Liver (tissue), 9 donors: ENCODE data around the gene CRIP1. TPM values are rescaled to one million over a fixed set of nuclear protein-coding genes. Genes with fewer than 3 reads are reported as not detected.

Experiments used
- DNase-seq: peaks from one replicate; pipeline ENCODE4 v3.0.0-alpha.2; 2017; ENCODE audit warnings: low spot score
- H3K27ac ChIP-seq, 2 donors: one replicate each; pipeline ENCODE4 v1.7.0; 2013; ENCODE audit warnings: inconsistent platforms in 2 of 2, low read length in 2 of 2, control low read depth in 1 of 2, low read depth in 1 of 2, mild to moderate bottlenecking in 1 of 2
- H3K27me3 ChIP-seq, 4 donors: one replicate each; pipeline versions ENCODE4 v1.6.1 to v1.7.0; 2013; ENCODE audit warnings: low read length in 3 of 4, inconsistent platforms in 1 of 4, mild to moderate bottlenecking in 1 of 4, moderate library complexity in 1 of 4; ENCODE audit not compliant: control insufficient read depth in 4 of 4, insufficient read depth in 4 of 4
- H3K36me3 ChIP-seq, 4 donors: one replicate each; pipeline versions ENCODE4 v1.6.1 to v1.7.0; 2013; ENCODE audit warnings: low read length in 3 of 4, mild to moderate bottlenecking in 3 of 4, low read depth in 1 of 4, moderate library complexity in 1 of 4; ENCODE audit not compliant: control insufficient read depth in 4 of 4, insufficient read depth in 3 of 4
- H3K4me1 ChIP-seq, 4 donors: one replicate each; pipeline versions ENCODE4 v1.6.1 to v1.7.0; 2013; ENCODE audit warnings: low read length in 3 of 4, mild to moderate bottlenecking in 3 of 4, moderate library complexity in 1 of 4; ENCODE audit not compliant: control insufficient read depth in 4 of 4, insufficient read depth in 4 of 4
- H3K4me3 ChIP-seq, 3 donors: one replicate each; pipeline versions ENCODE4 v1.6.1 to v1.7.0; 2013; ENCODE audit warnings: low read length in 3 of 3, control low read depth in 1 of 3, low read depth in 1 of 3, mild to moderate bottlenecking in 1 of 3
- H3K9ac ChIP-seq, 2 donors: one replicate each; pipeline ENCODE4 v1.7.0; 2013; ENCODE audit warnings: low read length in 2 of 2, mild to moderate bottlenecking in 2 of 2, moderate library complexity in 2 of 2, control low read depth in 1 of 2, low read depth in 1 of 2
- H3K9me3 ChIP-seq, 4 donors: one replicate each; pipeline versions ENCODE4 v1.6.1 to v1.7.0; 2013; ENCODE audit warnings: low read length in 3 of 4; ENCODE audit not compliant: control insufficient read depth in 4 of 4
- FOXA1 ChIP-seq: IDR thresholded peaks from 2 replicates; pipeline ENCODE4 v1.6.1; 2016; ENCODE audit warnings: antibody characterized with exemption
- FOXA2 ChIP-seq: IDR thresholded peaks from 2 replicates; pipeline ENCODE4 v1.6.1; 2016; ENCODE audit warnings: antibody characterized with exemption
- GABPA ChIP-seq, 2 donors: IDR thresholded peaks in 1 of 2; conservative IDR thresholded peaks in 1 of 2; 2 replicates each; pipeline ENCODE4 v1.6.1; 2016; ENCODE audit warnings: antibody characterized with exemption in 2 of 2, mild to moderate bottlenecking in 1 of 2, moderate library complexity in 1 of 2
- HNF4A ChIP-seq, 2 donors: conservative IDR thresholded peaks; 2 replicates each; pipeline ENCODE4 v1.6.1; 2016; ENCODE audit warnings: antibody characterized with exemption in 2 of 2, mild to moderate bottlenecking in 2 of 2
- HNF4G ChIP-seq: IDR thresholded peaks from 2 replicates; pipeline ENCODE4 v1.6.1; 2016; ENCODE audit warnings: antibody characterized with exemption
- JUND ChIP-seq, 2 donors: IDR thresholded peaks; 2 replicates each; pipeline ENCODE4 v1.6.1; 2016; ENCODE audit warnings: antibody characterized with exemption in 2 of 2
- NR2F2 ChIP-seq: IDR thresholded peaks from 2 replicates; pipeline ENCODE4 v1.6.1; 2016; ENCODE audit warnings: antibody characterized with exemption
- RAD21 ChIP-seq, 2 donors: IDR thresholded peaks; 2 replicates each; pipeline ENCODE4 v1.6.1; 2016; ENCODE audit warnings: antibody characterized with exemption in 2 of 2, mild to moderate bottlenecking in 2 of 2
- RXRA ChIP-seq, 2 donors: IDR thresholded peaks; 2 replicates each; pipeline ENCODE4 v1.6.1; 2017 to 2018; ENCODE audit warnings: antibody characterized with exemption in 2 of 2, mild to moderate bottlenecking in 1 of 2
- SP1 ChIP-seq: IDR thresholded peaks from 2 replicates; pipeline ENCODE4 v1.6.1; 2018; ENCODE audit warnings: antibody characterized with exemption, mild to moderate bottlenecking
- TAF1 ChIP-seq: conservative IDR thresholded peaks from 2 replicates; pipeline ENCODE4 v1.6.1; 2016; ENCODE audit warnings: antibody characterized with exemption, mild to moderate bottlenecking
- YY1 ChIP-seq: IDR thresholded peaks from 2 replicates; pipeline ENCODE4 v1.6.1; 2016; ENCODE audit warnings: antibody characterized with exemption, mild to moderate bottlenecking
- WGBS: extraction: QIAGEN DNeasy Blood & Tissue Kit; methylation state at CpG from one replicate; pipeline ENCODE4 v1.1.7; 2013; 5-methylcytosine and 5-hydroxymethylcytosine counted together
- polyA plus RNA-seq, 2 donors: library from polyadenylated mRNA; stranded (reverse) in 1 of 2; unstranded in 1 of 2; fragments of 200-250 nt in 1 of 2; fragments of >200 nt in 1 of 2; fragmentation: Nextera tagmentation in 1 of 2; extraction: Ambion mirVana in 1 of 2; gene quantifications; one replicate each; pipeline versions ENCODE4 v1.2.1 to v1.2.3, GENCODE V29; 2013 to 2015
- total RNA-seq, 2 donors: library from RNA; depleted of rRNA; stranded (reverse); fragments of >200 nt; gene quantifications; one replicate each; pipeline ENCODE4 v1.2.3, GENCODE V29; 2014
- TF ChIP-seq, protein P1 (sequence below): IDR thresholded peaks from 2 replicates; pipeline ENCODE4 v1.6.1; 2016; ENCODE audit warnings: antibody characterized with exemption
- TF ChIP-seq, protein P2 (sequence below): fragments of 150-350 bp; IDR thresholded peaks from 2 replicates; pipeline ENCODE4 v1.5.1; 2017; ENCODE audit warnings: improper control_type of control experiment, low read depth, low read length; ENCODE audit not compliant: missing input control
- TF ChIP-seq, protein P3 (sequence below): IDR thresholded peaks from 2 replicates; pipeline ENCODE4 v1.6.1; 2016; ENCODE audit warnings: antibody characterized with exemption
- TF ChIP-seq, protein P4 (sequence below): IDR thresholded peaks from 2 replicates; pipeline ENCODE4 v1.6.1; 2016; ENCODE audit warnings: antibody characterized with exemption
- donor health status: healthy.
- donor health status: healthy.
- donor health status: healthy.
- donor health status: healthy.
- donor health status: healthy.

Gene CRIP1
- total and polyA plus RNA-seq, 4 donors, result 1.4 to 11.4 (median 3.9) TPM

DNA sequence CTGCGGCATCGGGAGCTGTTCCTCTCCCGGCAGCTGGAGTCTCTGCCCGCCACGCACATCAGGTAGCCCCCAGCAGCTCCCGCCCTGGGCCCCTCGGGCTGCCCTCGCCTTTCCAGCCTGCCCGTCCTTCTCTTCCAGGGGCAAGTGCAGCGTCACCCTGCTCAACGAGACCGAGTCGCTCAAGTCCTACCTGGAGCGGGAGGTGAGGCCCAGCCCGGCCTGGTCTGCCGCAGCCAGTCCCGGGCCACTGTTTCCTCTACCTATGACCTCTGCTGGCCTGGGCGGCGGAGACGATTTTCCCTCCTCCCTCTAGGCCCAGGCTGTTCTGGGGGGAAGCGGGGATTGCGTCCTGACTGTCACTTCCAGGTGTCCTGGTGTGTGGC is 36.6 kb upstream of the CRIP1 start:
- TF ChIP-seq, protein P1, sequence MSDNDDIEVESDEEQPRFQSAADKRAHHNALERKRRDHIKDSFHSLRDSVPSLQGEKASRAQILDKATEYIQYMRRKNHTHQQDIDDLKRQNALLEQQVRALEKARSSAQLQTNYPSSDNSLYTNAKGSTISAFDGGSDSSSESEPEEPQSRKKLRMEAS, result no peak
- TF ChIP-seq SP1 (no peak), GABPA (IDR thresholded peaks at IDR 0.05 in 1 of 2, conservative IDR thresholded peaks at IDR 0.05 in 1 of 2) (no peak), HNF4A (conservative IDR thresholded peaks at IDR 0.05) (no peak), FOXA1 (no peak), HNF4G (no peak), RXRA (IDR thresholded peaks at IDR 0.05) (no peak)
- TF ChIP-seq, protein P2, sequence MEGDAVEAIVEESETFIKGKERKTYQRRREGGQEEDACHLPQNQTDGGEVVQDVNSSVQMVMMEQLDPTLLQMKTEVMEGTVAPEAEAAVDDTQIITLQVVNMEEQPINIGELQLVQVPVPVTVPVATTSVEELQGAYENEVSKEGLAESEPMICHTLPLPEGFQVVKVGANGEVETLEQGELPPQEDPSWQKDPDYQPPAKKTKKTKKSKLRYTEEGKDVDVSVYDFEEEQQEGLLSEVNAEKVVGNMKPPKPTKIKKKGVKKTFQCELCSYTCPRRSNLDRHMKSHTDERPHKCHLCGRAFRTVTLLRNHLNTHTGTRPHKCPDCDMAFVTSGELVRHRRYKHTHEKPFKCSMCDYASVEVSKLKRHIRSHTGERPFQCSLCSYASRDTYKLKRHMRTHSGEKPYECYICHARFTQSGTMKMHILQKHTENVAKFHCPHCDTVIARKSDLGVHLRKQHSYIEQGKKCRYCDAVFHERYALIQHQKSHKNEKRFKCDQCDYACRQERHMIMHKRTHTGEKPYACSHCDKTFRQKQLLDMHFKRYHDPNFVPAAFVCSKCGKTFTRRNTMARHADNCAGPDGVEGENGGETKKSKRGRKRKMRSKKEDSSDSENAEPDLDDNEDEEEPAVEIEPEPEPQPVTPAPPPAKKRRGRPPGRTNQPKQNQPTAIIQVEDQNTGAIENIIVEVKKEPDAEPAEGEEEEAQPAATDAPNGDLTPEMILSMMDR, result no peak
- no peak for DNase-seq
- Histone ChIP-seq H3K27ac (no peak overlapping the region), H3K9me3 (no peaks in the 10 kb centered on the region), H3K27me3 (no peaks in the 10 kb centered on the region), H3K4me3 (no peak overlapping the region), H3K9ac (no peak overlapping the region), H3K36me3 (peaks cover 0 to 22% (median 3%) of the 10 kb centered on the region in 4 donors), H3K4me1 (no peaks in the 10 kb centered on the region)
- 93% methylated on average over 22 of the region's 22 CpGs for WGBS

DNA sequence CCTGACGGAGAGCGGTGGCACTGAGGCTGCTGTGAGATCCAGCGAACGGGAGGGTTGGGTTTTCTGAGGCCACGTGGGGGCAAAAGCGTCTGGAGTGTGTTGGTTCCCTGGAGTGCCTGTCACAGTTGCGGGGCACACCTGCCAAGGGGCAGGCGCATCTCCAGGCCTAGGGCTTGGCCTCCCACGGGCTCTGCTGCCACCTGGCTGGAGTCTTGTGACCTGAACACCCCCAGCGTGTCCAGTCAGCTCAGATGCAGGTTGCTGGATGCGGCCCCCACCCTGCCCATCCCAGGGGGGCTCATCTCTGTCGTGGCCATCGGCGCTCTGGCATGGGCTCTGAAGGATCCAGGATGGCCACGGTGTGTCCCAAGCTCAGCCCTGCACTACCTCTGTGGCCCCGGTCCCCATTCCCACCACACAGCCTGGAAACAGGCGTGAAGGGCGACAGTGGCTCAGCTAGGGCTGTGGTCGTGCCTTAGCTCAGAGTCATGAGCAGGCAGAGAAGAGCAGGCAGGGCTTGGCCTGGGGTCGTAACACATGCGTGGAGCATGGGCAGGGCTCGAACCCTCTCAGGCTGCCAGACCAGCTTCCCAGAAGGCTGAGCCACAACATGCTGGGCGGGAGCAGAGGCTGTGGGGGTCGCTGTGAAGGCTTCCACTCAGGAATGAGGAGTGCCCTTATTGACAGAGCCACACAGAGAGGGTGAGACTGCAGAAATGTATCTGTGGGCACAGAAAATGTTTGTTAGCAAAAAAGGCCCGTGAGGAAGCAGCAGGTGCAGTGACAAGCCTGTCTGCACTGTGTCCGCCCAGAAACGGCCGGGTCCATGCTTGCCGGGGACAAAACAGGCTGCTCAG is 35.6 kb upstream of the CRIP1 start:
- WGBS, result 94% methylated on average over 29 of the region's 29 CpGs
- no peak for TF ChIP-seq SP1
- no peak for TF ChIP-seq RAD21 (IDR thresholded peaks at IDR 0.05)
- TF ChIP-seq, protein P2, result no peak
- TF ChIP-seq GABPA (IDR thresholded peaks at IDR 0.05 in 1 of 2, conservative IDR thresholded peaks at IDR 0.05 in 1 of 2), result no peak
- no peak for TF ChIP-seq JUND (IDR thresholded peaks at IDR 0.05)
- no peak for TF ChIP-seq FOXA1
- TF ChIP-seq HNF4G, result no peak
- TF ChIP-seq, protein P3, sequence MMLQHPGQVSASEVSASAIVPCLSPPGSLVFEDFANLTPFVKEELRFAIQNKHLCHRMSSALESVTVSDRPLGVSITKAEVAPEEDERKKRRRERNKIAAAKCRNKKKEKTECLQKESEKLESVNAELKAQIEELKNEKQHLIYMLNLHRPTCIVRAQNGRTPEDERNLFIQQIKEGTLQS, result no peak
- TF ChIP-seq NR2F2, result no peak
- TF ChIP-seq, protein P4, sequence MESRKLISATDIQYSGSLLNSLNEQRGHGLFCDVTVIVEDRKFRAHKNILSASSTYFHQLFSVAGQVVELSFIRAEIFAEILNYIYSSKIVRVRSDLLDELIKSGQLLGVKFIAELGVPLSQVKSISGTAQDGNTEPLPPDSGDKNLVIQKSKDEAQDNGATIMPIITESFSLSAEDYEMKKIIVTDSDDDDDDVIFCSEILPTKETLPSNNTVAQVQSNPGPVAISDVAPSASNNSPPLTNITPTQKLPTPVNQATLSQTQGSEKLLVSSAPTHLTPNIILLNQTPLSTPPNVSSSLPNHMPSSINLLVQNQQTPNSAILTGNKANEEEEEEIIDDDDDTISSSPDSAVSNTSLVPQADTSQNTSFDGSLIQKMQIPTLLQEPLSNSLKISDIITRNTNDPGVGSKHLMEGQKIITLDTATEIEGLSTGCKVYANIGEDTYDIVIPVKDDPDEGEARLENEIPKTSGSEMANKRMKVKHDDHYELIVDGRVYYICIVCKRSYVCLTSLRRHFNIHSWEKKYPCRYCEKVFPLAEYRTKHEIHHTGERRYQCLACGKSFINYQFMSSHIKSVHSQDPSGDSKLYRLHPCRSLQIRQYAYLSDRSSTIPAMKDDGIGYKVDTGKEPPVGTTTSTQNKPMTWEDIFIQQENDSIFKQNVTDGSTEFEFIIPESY, result no peak
- TF ChIP-seq, protein P1, result no peak
- TF ChIP-seq HNF4A (conservative IDR thresholded peaks at IDR 0.05), result no peak
- no peak for TF ChIP-seq YY1
- TF ChIP-seq FOXA2, result no peak
- TF ChIP-seq TAF1, result no peak
- peaks cover 2 to 29% (median 7%) of the 10 kb centered on the region in 4 donors for H3K36me3 ChIP-seq
- H3K4me1 ChIP-seq, result no peaks in the 10 kb centered on the region
- DNase-seq, result no peak
- H3K9ac ChIP-seq, result no peak overlapping the region
- H3K27ac ChIP-seq, result no peak overlapping the region
- H3K27me3 ChIP-seq, result no peaks in the 10 kb centered on the region
- H3K9me3 ChIP-seq, result no peaks in the 10 kb centered on the region
- H3K4me3 ChIP-seq, result no peak overlapping the region
